PC-9 (cell line): ENCODE results near the gene RGS6.

Experiments
- EZH2 ChIP-seq: fragments of 200-600 bp; sonication (generic); IDR thresholded peaks from 2 replicates; pipeline ENCODE4 v1.8.0; 2017; ENCODE audit warnings: antibody characterized with exemption, low read depth
- TF ChIP-seq, protein P1 (sequence below): fragments of 200-600 bp; sonication (generic); conservative IDR thresholded peaks from 2 replicates; pipeline ENCODE4 v1.6.1; 2017; ENCODE audit warnings: mixed run types, antibody characterized with exemption, mild to moderate bottlenecking, moderate library complexity

DNA sequence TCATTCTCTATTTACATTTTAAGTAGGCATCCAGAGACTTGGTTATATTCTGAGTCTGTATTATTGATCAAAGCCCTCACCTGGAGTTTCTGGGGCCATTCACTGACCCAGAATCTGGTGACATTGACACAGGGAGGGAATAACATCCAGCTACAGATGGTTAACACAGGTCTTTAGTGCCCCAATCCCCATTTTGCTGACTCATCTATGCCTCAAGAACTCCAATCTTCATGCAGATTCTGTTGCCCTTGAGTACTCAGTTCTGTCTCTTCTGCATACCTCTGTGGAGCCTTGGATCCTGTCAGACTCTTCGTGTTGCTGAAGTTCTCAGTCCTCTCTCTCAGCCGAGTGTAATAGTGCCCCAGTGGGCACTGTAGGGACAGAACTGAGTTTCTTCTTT is 208.9 kb downstream of the RGS6 start:
- TF ChIP-seq, protein P1, sequence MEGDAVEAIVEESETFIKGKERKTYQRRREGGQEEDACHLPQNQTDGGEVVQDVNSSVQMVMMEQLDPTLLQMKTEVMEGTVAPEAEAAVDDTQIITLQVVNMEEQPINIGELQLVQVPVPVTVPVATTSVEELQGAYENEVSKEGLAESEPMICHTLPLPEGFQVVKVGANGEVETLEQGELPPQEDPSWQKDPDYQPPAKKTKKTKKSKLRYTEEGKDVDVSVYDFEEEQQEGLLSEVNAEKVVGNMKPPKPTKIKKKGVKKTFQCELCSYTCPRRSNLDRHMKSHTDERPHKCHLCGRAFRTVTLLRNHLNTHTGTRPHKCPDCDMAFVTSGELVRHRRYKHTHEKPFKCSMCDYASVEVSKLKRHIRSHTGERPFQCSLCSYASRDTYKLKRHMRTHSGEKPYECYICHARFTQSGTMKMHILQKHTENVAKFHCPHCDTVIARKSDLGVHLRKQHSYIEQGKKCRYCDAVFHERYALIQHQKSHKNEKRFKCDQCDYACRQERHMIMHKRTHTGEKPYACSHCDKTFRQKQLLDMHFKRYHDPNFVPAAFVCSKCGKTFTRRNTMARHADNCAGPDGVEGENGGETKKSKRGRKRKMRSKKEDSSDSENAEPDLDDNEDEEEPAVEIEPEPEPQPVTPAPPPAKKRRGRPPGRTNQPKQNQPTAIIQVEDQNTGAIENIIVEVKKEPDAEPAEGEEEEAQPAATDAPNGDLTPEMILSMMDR: no peak
- TF ChIP-seq EZH2: no peak
